T-helper 17 cell (primary cell): ENCODE results near the gene C22orf42. TPM values are rescaled to one million over a fixed set of nuclear protein-coding genes. Genes with fewer than 3 reads are reported as not detected.
"Not testable (repeated sequence)": the region's sequence is repeated elsewhere in the genome, so short reads cannot be mapped to it uniquely, and the experiment has no call there.

Experiments used
- ATAC-seq: fragments of 150-1000 bp; cut with Tn5 transposase; 2 replicates; pipeline ENCODE4 v1.10.0; 2021; ENCODE audit warnings: mild to moderate bottlenecking, moderate library complexity
- DNase-seq, 3 donors: peaks; one replicate each; pipeline versions ENCODE4 v3.0.0 to v3.0.0-alpha.2; 2020 to 2021
- H3K9me3 ChIP-seq: one replicate; pipeline ENCODE4 v1.7.0; 2013; ENCODE audit warnings: low read length, mild to moderate bottlenecking; ENCODE audit not compliant: control insufficient read depth, poor library complexity, severe bottlenecking
- H3K27ac Mint-ChIP-seq: one replicate; pipeline ENCODE4 v1.8.0; 2022; ENCODE audit warnings: mild to moderate bottlenecking, moderate library complexity, mixed read lengths
- H3K27me3 Mint-ChIP-seq: one replicate; pipeline ENCODE4 v1.8.0; 2022; ENCODE audit warnings: mixed read lengths
- H3K36me3 Mint-ChIP-seq: one replicate; pipeline ENCODE4 v1.8.0; 2022; ENCODE audit warnings: low read depth, mixed read lengths
- H3K4me1 Mint-ChIP-seq: one replicate; pipeline ENCODE4 v1.8.0; 2022; ENCODE audit warnings: mild to moderate bottlenecking, mixed read lengths
- H3K4me3 Mint-ChIP-seq: one replicate; pipeline ENCODE4 v1.8.0; 2022; ENCODE audit warnings: mild to moderate bottlenecking, moderate library complexity, mixed read lengths
- total RNA-seq, 4 donors: library from RNA in 2 of 4; stranded (reverse) in 2 of 4; gene quantifications; one replicate each; pipeline ENCODE4 v1.2.3 and lab custom pipeline; 2022 to 2026

Gene C22orf42
- total RNA-seq, 2 donors from 2014 or later: not detected

DNA sequence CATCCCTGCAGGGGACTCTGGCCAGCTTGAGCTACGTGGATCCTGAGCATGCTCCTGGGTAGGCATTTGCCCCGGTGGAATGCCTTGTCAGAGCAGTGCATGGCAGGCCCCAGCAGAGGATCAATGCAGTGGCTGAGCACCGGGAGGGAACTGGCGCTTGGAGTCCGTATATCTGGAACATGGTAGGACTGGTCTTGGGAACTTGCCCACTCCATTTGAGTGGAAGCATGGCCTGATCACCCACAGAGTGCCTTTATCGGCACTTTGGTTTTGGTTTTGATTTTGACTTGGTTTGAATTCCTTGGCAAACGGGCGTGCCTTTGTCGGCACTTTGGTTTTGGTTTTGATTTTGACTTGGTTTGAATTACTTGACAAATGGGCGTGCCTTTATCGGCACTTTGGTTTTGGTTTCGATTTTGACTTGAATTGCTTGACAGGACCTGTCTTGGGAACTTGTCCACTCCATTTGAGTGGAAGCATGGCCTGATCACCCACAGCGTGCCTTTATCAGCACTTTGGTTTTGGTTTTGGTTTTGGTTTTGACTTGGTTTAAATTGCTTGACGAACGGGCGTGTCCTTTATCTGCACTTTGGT, 21.3 kb downstream of the C22orf42 start:
- Mint-ChIP-seq H3K27ac (peak overlapping the region; percentile 83), H3K4me1 (peaks cover 30% of the 10 kb centered on the region), H3K4me3 (peak overlapping the region; percentile 81)
- H3K27me3 Mint-ChIP-seq, H3K9me3 ChIP-seq, H3K36me3 Mint-ChIP-seq: not testable (repeated sequence)
- ATAC-seq (peak; percentile 78), DNase-seq (peak in 1 of 3 donors; percentile 25)

DNA sequence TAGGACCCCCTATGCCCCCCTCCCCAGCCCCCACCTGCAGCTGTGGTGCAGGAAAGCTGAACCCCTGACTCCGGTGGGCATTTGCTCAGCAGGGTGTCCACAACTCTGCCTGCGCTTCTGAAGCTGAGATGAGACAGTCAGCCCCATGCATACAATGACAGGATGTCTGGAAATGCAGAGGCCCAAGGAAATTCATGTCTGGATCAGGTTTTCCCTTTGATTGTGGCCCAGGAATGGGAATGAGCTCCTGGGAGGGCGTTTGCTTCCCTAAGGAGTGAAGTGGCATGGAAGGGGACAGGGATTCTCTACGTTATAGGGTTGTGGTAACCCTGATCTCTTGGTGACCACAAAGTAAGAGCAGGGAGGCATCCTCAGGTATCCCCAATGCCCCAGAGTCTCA, 22.2 kb downstream of the C22orf42 start:
- Mint-ChIP-seq H3K4me3 (peak overlapping the region; percentile 12), H3K4me1 (peaks cover 24% of the 10 kb centered on the region)
- H3K27me3 Mint-ChIP-seq, H3K27ac Mint-ChIP-seq, DNase-seq, ATAC-seq, H3K36me3 Mint-ChIP-seq, H3K9me3 ChIP-seq: not testable (repeated sequence)

DNA sequence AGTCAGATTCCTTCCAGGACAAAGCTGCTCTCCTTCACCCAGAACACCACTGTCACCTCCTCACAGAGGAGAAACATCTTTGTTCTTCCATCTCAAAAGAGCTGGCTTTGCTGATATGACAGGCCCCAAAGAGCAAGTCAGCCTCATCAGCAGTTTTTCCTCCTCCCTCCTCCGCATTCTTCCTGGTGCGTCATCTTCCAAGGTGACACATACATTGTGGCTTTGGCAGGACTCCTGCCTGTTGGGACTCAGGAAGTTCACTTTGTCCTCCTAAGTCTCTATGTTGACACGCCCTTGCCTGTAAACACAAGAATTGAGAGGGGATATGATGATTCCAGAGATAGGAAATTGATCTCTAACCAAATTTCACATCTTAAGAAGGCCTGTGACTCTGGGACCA, 23.1 kb downstream of the C22orf42 start:
- peak overlapping the region; percentile 77 for H3K27ac Mint-ChIP-seq
- not testable (repeated sequence) for H3K36me3 Mint-ChIP-seq, H3K9me3 ChIP-seq, H3K4me3 Mint-ChIP-seq, DNase-seq, ATAC-seq, H3K27me3 Mint-ChIP-seq
- peaks cover 21% of the 10 kb centered on the region for H3K4me1 Mint-ChIP-seq

DNA sequence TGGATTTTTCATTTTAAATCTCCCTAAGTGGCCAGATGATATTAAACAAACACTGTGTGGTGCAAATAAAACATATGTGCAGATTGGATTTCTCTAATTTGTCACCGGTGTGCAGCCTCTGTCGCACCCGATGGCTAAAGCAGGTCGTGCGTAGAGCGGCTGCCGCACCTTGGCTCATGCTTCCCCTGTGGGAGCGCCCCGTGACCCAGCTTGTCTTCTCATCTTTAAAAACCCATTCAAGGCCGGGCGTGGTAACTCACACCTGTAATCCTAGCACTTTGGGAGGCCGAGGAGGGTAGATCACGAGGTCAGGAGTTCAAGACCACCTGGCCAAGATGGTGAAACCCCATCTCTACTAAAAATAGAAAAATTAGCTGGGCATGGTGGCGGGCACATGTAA, 24.3 kb downstream of the C22orf42 start:
- H3K4me3 Mint-ChIP-seq, ATAC-seq, H3K27me3 Mint-ChIP-seq, H3K9me3 ChIP-seq, DNase-seq, H3K36me3 Mint-ChIP-seq: not testable (repeated sequence)
- Mint-ChIP-seq H3K4me1 (peaks cover 22% of the 10 kb centered on the region), H3K27ac (peak overlapping the region; percentile 77)

DNA sequence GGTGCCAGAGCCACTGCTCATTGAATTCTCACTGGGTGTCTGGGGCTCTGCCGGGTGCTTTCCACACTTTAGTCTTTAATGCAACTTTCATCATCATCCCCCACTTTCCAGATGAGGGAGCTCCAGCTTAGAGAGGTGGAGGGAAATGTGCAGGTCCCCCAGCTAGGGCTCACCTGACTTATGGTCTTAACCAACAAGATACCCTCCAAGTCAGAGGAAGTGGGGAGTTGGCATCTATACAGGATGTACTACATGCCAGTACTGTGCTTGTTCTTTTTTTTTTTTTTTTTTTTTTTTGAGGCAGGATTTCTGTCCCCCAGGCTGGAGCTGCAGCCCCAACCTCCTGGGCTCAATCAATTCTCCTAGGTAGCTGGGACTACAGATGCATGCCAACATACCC, 26.3 kb downstream of the C22orf42 start:
- ATAC-seq (no peak), DNase-seq (no peak)
- H3K4me1 Mint-ChIP-seq: peaks cover 16% of the 10 kb centered on the region

DNA sequence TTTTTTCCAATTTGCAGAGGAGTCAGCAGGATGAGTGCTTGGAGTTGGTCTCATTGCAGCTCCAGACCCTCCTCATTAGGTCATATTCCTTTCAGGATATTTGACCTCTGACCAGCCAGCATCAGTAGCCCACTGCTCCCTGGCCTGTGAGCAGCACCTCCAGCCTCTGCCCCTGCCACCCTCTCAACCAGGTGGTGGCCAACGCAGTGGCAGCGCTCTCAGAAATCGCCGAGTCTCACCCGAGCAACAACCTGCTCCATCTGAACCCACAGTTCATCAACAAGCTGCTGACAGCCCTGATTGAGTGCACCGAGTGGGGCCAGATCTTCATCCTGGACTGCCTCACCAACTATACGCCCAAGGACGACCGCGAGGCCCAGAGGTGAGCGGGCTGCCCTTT, 27.0 kb downstream of the C22orf42 start:
- Mint-ChIP-seq H3K27me3 (no peaks in the 10 kb centered on the region), H3K4me1 (peaks cover 11% of the 10 kb centered on the region), H3K4me3 (no peak overlapping the region), H3K27ac (no peak overlapping the region), H3K36me3 (no peaks in the 10 kb centered on the region)
- DNase-seq: no peak
- no peak for ATAC-seq
- no peaks in the 10 kb centered on the region for H3K9me3 ChIP-seq

More for the DNA sequence above, 26.3 kb downstream of the C22orf42 start:
- H3K27me3 Mint-ChIP-seq: no peaks in the 10 kb centered on the region
- no peaks in the 10 kb centered on the region for H3K36me3 Mint-ChIP-seq
- H3K9me3 ChIP-seq: no peaks in the 10 kb centered on the region
- no peak overlapping the region for H3K4me3 Mint-ChIP-seq
- no peak overlapping the region for H3K27ac Mint-ChIP-seq

DNA sequence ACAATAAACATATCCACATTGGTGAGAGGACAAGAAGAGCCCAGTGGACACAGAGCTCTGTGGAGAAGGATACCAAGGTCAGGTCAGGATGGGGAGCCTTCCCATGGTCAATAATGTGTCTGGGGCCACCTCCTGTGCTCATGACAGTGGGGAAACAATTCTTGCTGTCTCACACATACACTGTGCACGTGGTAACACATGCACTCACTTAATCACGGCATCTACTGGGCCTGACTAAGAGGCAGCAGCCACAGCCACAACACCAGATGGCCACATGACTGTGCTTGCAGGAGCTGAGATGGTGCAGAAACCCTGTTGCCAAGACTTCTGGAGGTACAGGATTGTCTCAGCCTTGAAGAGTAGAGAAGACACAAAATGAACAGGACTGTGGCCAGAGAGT, 28.6 kb downstream of the C22orf42 start:
- Mint-ChIP-seq H3K4me1 (peaks cover 7% of the 10 kb centered on the region), H3K36me3 (peaks cover 2% of the 10 kb centered on the region), H3K27ac (peak overlapping the region; percentile 41), H3K4me3 (no peak overlapping the region), H3K27me3 (no peaks in the 10 kb centered on the region)
- DNase-seq: no peak
- H3K9me3 ChIP-seq: no peaks in the 10 kb centered on the region
- no peak for ATAC-seq

DNA sequence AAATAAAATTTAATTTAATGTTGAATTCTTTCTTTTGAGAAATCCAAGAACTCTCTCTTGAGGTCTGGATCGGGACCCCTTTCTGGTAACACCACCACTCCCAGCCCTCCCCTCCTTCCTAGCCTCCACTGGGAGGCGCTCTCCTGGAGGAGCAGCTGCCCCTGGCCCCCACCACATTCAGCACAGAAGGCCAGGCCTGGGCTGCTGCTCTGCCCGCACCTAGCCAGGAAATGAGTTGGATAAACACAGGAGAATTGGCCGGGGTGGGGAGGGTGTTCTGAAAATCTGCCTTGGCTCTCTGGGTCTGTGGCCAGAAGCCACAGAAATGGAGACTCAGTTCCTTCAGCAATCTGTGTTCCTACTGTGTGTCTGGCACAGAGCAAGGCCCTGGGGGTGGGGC, 31.2 kb downstream of the C22orf42 start:
- ATAC-seq (no peak), DNase-seq (no peak)
- no peak overlapping the region for H3K27ac Mint-ChIP-seq
- peaks cover 23% of the 10 kb centered on the region for H3K4me1 Mint-ChIP-seq
- no peaks in the 10 kb centered on the region for H3K27me3 Mint-ChIP-seq
- no peak overlapping the region for H3K4me3 Mint-ChIP-seq
- H3K36me3 Mint-ChIP-seq: peaks cover 8% of the 10 kb centered on the region
- no peaks in the 10 kb centered on the region for H3K9me3 ChIP-seq

DNA sequence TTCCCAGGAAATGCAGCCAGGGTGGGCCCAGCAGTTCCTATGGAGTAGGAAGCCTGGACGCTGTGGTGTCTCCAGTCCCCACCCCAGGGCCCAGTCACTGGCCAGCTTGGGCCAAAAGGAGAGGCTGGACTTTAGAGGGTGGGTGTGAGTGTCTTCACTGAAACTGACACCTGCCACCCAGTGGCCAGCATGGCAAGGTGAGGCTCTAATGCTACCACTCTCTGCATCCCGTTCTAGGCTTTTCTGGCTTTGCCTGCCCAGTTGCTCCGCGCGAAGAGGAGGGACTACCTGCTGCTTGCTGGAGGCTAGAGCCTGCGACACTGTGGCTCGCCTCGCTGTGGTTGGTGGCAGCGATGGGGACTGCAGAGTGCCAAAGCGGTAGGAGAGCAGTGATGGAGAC, 35.4 kb downstream of the C22orf42 start:
- Mint-ChIP-seq H3K4me1 (peaks cover 22% of the 10 kb centered on the region), H3K36me3 (peaks cover 10% of the 10 kb centered on the region), H3K27ac (no peak overlapping the region), H3K4me3 (no peak overlapping the region), H3K27me3 (no peaks in the 10 kb centered on the region)
- H3K9me3 ChIP-seq: no peaks in the 10 kb centered on the region
- ATAC-seq (no peak), DNase-seq (no peak)

DNA sequence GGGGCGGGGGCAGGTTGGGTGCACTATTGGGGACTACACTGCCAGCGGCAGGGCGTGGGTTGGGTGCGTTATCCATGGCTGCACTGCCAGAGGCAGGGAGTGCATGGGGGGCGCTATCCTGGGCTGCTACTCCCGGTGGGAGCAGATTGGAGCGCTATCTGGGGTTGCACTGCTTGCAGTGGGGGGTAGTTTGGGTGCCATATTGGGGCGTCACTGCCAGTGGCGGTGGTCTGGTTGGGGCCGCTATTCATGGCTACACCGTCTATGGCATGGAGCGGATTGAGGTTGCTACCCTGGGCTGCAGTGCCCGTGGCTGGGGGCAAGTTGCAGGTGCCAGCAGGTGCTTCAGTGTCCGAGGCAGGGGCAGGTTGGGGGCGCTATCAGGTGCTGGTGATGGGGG, 36.2 kb downstream of the C22orf42 start:
- no peak overlapping the region for H3K4me3 Mint-ChIP-seq
- H3K36me3 Mint-ChIP-seq: peaks cover 10% of the 10 kb centered on the region
- no peak overlapping the region for H3K27ac Mint-ChIP-seq
- H3K9me3 ChIP-seq: no peaks in the 10 kb centered on the region
- H3K4me1 Mint-ChIP-seq: peaks cover 22% of the 10 kb centered on the region
- no peak for ATAC-seq
- DNase-seq: no peak
- no peaks in the 10 kb centered on the region for H3K27me3 Mint-ChIP-seq

DNA sequence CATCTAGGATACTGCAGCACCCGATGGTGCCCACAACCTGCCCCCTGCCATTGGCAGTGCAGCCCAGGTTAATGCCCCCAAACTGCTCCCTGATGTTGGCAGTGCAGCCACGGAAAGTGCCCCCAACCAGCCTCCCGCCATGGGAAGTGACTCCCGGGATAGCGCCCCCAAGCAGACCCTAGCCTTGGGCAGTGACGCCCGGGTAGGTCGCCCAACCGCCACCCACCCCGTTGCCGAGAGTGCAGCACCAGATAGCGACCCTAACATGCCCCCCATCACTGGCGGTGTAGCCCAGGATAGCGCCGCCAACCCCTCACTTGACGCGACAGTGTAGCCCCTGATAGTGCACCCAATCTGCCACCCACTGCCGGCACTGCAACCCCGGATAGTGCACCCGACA, 38.5 kb downstream of the C22orf42 start:
- H3K36me3 Mint-ChIP-seq: peaks cover 11% of the 10 kb centered on the region
- peaks cover 11% of the 10 kb centered on the region for H3K27me3 Mint-ChIP-seq
- H3K4me3 Mint-ChIP-seq: no peak overlapping the region
- H3K9me3 ChIP-seq: no peaks in the 10 kb centered on the region
- no peak overlapping the region for H3K27ac Mint-ChIP-seq
- ATAC-seq (no peak), DNase-seq (no peak)
- H3K4me1 Mint-ChIP-seq: peaks cover 22% of the 10 kb centered on the region

DNA sequence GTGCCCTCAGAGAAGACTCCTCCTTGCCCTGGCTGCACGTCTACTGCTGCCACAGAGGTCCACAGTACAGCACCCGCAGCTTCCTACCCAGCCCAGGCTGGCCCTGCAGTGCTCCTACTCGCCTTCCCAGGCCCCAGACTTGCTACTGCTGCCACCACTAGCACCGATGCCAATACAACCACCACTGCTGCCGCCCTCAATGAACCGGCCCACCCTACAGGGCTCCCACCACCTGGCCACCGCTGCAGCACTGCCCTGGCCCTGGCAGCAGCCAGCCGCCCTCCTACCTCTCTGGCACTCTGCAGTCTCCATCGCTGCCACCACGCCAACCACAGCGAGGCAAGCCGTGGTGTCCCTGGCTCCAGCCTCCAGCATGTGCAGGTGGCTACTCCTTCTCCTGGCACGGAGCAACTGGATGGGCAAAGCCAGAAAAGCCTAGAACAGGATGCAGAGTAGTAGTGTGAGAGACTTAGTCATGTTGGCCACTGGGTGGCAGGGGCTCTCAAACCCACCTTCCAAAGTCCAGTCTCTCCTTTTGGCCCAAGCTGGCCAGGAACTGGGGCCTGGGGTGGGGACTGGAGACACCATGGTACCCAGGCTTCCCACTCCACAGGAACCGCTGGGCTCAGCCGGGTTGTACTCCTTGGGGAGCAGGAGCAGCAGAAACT, 39.4 kb downstream of the C22orf42 start:
- H3K36me3 Mint-ChIP-seq: peaks cover 11% of the 10 kb centered on the region

DNA sequence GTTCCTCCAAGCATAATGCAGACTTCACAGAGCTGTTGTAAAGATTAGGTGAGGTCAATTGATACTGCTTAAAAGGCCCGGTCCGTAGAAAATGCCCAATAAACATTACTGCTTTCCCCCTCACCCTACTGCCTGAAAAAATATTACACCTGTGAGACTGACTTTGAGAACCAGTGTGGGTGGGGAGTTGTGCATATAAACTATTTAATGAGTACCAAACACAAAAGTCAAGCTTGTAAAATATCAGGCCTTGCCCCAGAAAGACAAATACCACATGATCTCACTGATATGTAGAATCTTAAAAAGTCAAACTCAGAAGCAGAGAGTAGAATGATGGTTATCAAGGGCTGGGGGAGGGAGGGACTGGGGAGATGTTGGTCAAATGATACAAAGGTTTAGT, 46.7 kb downstream of the C22orf42 start:
- no peak for DNase-seq
- peaks cover 43% of the 10 kb centered on the region for H3K27me3 Mint-ChIP-seq
- peaks cover 3% of the 10 kb centered on the region for H3K36me3 Mint-ChIP-seq
- ATAC-seq: no peak
- H3K4me1 Mint-ChIP-seq: peaks cover 2% of the 10 kb centered on the region
- no peak overlapping the region for H3K4me3 Mint-ChIP-seq
- no peak overlapping the region for H3K27ac Mint-ChIP-seq
- H3K9me3 ChIP-seq: no peaks in the 10 kb centered on the region

More for the DNA sequence above, 39.4 kb downstream of the C22orf42 start:
- H3K9me3 ChIP-seq: no peaks in the 10 kb centered on the region
- peaks cover 15% of the 10 kb centered on the region for H3K4me1 Mint-ChIP-seq
- H3K27ac Mint-ChIP-seq: no peak overlapping the region
- ATAC-seq (no peak), DNase-seq (no peak)
- peaks cover 15% of the 10 kb centered on the region for H3K27me3 Mint-ChIP-seq
- no peak overlapping the region for H3K4me3 Mint-ChIP-seq

DNA sequence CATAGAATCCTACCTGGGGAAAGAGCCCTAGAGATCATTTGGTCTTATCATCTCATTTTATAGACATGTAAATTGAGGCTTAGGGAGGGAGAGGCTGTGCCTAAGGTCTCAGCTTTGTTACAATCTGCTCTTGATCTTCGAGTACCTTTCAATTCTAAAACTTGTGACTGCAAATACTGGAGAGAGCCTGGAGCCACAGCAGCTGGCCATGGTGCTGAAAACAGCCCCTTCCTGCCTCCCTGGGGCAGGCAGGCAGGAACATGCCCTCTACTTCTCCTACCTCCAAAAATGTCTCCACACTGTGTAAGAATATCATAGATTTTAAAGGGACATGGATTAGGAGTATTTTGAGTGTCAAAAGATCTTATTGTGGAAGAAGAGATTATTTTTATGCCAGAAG, 52.2 kb downstream of the C22orf42 start:
- no peak for DNase-seq

More for the DNA sequence above, 52.2 kb downstream of the C22orf42 start:
- H3K36me3 Mint-ChIP-seq: no peaks in the 10 kb centered on the region
- H3K9me3 ChIP-seq: no peaks in the 10 kb centered on the region
- no peak overlapping the region for H3K27ac Mint-ChIP-seq
- no peak overlapping the region for H3K4me3 Mint-ChIP-seq
- ATAC-seq: no peak
- H3K4me1 Mint-ChIP-seq: peaks cover 4% of the 10 kb centered on the region
- peaks cover 53% of the 10 kb centered on the region for H3K27me3 Mint-ChIP-seq
